Measurements from ENCODE around the gene NDUFC1. TPM values are rescaled to one million over a fixed set of nuclear protein-coding genes. Genes with fewer than 3 reads are reported as not detected.
"Not testable (repeated sequence)": the region's sequence is repeated elsewhere in the genome, so short reads cannot be mapped to it uniquely, and the experiment has no call there.

NDUFC1 gene
- 243 TPM for total RNA-seq
- long read RNA-seq, transcript NDUFC1-209 (5 exons, 1,198 nt): major isoform, 16 of 202 reads
- long read RNA-seq, partial matches to known transcripts: 172 of 202 reads
- long read RNA-seq, other reads (novel, unspliced or antisense): 9 of 202 reads

GRCh38 chr4:139301821-139302611, at the start of gene NDUFC1:
Gene NDUFC1, minus strand, starts transcription at chr4:139302477. Its CDS starts 6,679 bp downstream, at chr4:139295798.
- intact Hi-C loops (cut with DNase I): loop anchor here (2.0 kb wide), 3 partner anchors 125 to 273 kb away; partner anchors contain the start of gene ELF2
- DNase-seq (ENCODE audit: missing footprints): peak; percentile 69
- ATAC-seq: peak; percentile 17

GRCh38 chr4:139337612-139338011, 35.3 kb upstream of the NDUFC1 start:
- ATAC-seq: no peak
- DNase-seq (ENCODE audit: missing footprints): no peak
- intact Hi-C loops (cut with DNase I): no loop called here

GRCh38 chr4:139333046-139333445, 30.8 kb upstream of the NDUFC1 start:
- DNase-seq (ENCODE audit: missing footprints) (no peak), ATAC-seq (no peak)
- intact Hi-C loops (cut with DNase I): no loop called here

- no peak for DNase-seq (ENCODE audit: missing footprints)
Observed at GRCh38 chr4:139331185-139331584, 28.9 kb upstream of the NDUFC1 start.

GRCh38 chr4:139330283-139330682, 28.0 kb upstream of the NDUFC1 start:
- no peak for ATAC-seq
- DNase-seq (ENCODE audit: missing footprints): no peak
- intact Hi-C loops (cut with DNase I): no loop called here

More at GRCh38 chr4:139331185-139331584, 28.9 kb upstream of the NDUFC1 start:
- intact Hi-C loops (cut with DNase I): no loop called here
- no peak for ATAC-seq

GRCh38 chr4:139329665-139330200, 27.5 kb upstream of the NDUFC1 start:
- ATAC-seq (no peak), DNase-seq (ENCODE audit: missing footprints) (no peak)
- intact Hi-C loops (cut with DNase I): no loop called here

- no peak for DNase-seq (ENCODE audit: missing footprints)
- intact Hi-C loops (cut with DNase I): no loop called here
Observed at GRCh38 chr4:139324620-139325019, 22.3 kb upstream of the NDUFC1 start.

GRCh38 chr4:139322541-139322940, 20.3 kb upstream of the NDUFC1 start:
- ATAC-seq; intact Hi-C loops (cut with DNase I): not testable (repeated sequence)

More at GRCh38 chr4:139324620-139325019, 22.3 kb upstream of the NDUFC1 start:
- no peak for ATAC-seq

GRCh38 chr4:139322070-139322469, 19.8 kb upstream of the NDUFC1 start:
- ATAC-seq; intact Hi-C loops (cut with DNase I); DNase-seq (ENCODE audit: missing footprints): not testable (repeated sequence)

More at GRCh38 chr4:139322541-139322940, 20.3 kb upstream of the NDUFC1 start:
- DNase-seq (ENCODE audit: missing footprints): not testable (repeated sequence)

- ATAC-seq (no peak), DNase-seq (ENCODE audit: missing footprints) (no peak)
- intact Hi-C loops (cut with DNase I): no loop called here
Observed at GRCh38 chr4:139319571-139319970, 17.3 kb upstream of the NDUFC1 start.

- intact Hi-C loops (cut with DNase I): no loop called here
- no peak for ATAC-seq
- no peak for DNase-seq (ENCODE audit: missing footprints)
Observed at GRCh38 chr4:139317635-139318034, 15.4 kb upstream of the NDUFC1 start.

GRCh38 chr4:139316733-139317132, 14.5 kb upstream of the NDUFC1 start:
- intact Hi-C loops (cut with DNase I): no loop called here
- ATAC-seq (no peak), DNase-seq (ENCODE audit: missing footprints) (no peak)

GRCh38 chr4:139315221-139315675, 13.0 kb upstream of the NDUFC1 start:
- DNase-seq (ENCODE audit: missing footprints) (no peak), ATAC-seq (no peak)
- intact Hi-C loops (cut with DNase I): no loop called here

- no peak for ATAC-seq
- intact Hi-C loops (cut with DNase I): no loop called here
Observed at GRCh38 chr4:139314047-139314800, 11.9 kb upstream of the NDUFC1 start.

GRCh38 chr4:139313414-139313813, 11.1 kb upstream of the NDUFC1 start:
- intact Hi-C loops (cut with DNase I); ATAC-seq; DNase-seq (ENCODE audit: missing footprints): not testable (repeated sequence)

More at GRCh38 chr4:139314047-139314800, 11.9 kb upstream of the NDUFC1 start:
- DNase-seq (ENCODE audit: missing footprints): no peak

GRCh38 chr4:139312552-139313332, 10.5 kb upstream of the NDUFC1 start:
- ATAC-seq: no peak
- DNase-seq (ENCODE audit: missing footprints): no peak
- intact Hi-C loops (cut with DNase I): no loop called here

- no peak for ATAC-seq
Observed at GRCh38 chr4:139311909-139312308, 9.6 kb upstream of the NDUFC1 start.

GRCh38 chr4:139304920-139305319, 2.6 kb upstream of the NDUFC1 start:
- ATAC-seq: no peak
- no peak for DNase-seq (ENCODE audit: missing footprints)
- intact Hi-C loops (cut with DNase I): no loop called here

More at GRCh38 chr4:139311909-139312308, 9.6 kb upstream of the NDUFC1 start:
- no peak for DNase-seq (ENCODE audit: missing footprints)
- intact Hi-C loops (cut with DNase I): no loop called here
